ENCODE data around the gene POLR1E.

- TF ChIP-seq, protein P1, sequence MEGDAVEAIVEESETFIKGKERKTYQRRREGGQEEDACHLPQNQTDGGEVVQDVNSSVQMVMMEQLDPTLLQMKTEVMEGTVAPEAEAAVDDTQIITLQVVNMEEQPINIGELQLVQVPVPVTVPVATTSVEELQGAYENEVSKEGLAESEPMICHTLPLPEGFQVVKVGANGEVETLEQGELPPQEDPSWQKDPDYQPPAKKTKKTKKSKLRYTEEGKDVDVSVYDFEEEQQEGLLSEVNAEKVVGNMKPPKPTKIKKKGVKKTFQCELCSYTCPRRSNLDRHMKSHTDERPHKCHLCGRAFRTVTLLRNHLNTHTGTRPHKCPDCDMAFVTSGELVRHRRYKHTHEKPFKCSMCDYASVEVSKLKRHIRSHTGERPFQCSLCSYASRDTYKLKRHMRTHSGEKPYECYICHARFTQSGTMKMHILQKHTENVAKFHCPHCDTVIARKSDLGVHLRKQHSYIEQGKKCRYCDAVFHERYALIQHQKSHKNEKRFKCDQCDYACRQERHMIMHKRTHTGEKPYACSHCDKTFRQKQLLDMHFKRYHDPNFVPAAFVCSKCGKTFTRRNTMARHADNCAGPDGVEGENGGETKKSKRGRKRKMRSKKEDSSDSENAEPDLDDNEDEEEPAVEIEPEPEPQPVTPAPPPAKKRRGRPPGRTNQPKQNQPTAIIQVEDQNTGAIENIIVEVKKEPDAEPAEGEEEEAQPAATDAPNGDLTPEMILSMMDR (IDR thresholded peaks at IDR 0.05; ENCODE audit: low read length) = no peak
- TF ChIP-seq EZH2 (optimal IDR thresholded peaks at IDR 0.05; ENCODE audit: low read depth, low read length) = no peak
- no peak for TF ChIP-seq EZH2phosphoT487 (IDR thresholded peaks at IDR 0.05; ENCODE audit: low read length)
Measured at GRCh38 chr9:37542488-37542887, 56.7 kb downstream of the POLR1E start.

Measured in MM.1S (cell line).